ENCODE data around the gene LETM1.

The LETM1 gene

GRCh38 chr4:1873776-1874175 is 17.8 kb upstream of the LETM1 start:
- DNase-seq, result no peak

GRCh38 chr4:1873291-1873690 is 17.3 kb upstream of the LETM1 start:
- no peak for DNase-seq

- DNase-seq, result no peak
These were observed 16.9 kb upstream of the LETM1 start for GRCh38 chr4:1872870-1873269.

- DNase-seq, result no peak
These were observed 15.6 kb upstream of the LETM1 start for GRCh38 chr4:1871471-1872021.

GRCh38 chr4:1870578-1871443 is 14.9 kb upstream of the LETM1 start, which contains the start of gene NSD2:
Gene NSD2 (plus strand): TSS chr4:1871393. CDS start chr4:1900655, 29,262 bp downstream.
- DNase-seq, result peak; percentile 99

- DNase-seq, result no peak
These were observed 14.3 kb upstream of the LETM1 start for GRCh38 chr4:1870328-1870577.

- no peak for DNase-seq
These were observed 13.8 kb upstream of the LETM1 start for GRCh38 chr4:1869530-1870327.

GRCh38 chr4:1868912-1869311 is 13.0 kb upstream of the LETM1 start:
- DNase-seq, result no peak

GRCh38 chr4:1868293-1868692 is 12.3 kb upstream of the LETM1 start:
- DNase-seq, result no peak

- DNase-seq, result no peak
These were observed 10.3 kb upstream of the LETM1 start for GRCh38 chr4:1866189-1866661.

GRCh38 chr4:1864076-1865008 is 8.4 kb upstream of the LETM1 start:
- no peak for DNase-seq

GRCh38 chr4:1863297-1864033 is 7.5 kb upstream of the LETM1 start:
- no peak for DNase-seq

GRCh38 chr4:1862961-1863296 is 7.0 kb upstream of the LETM1 start:
- DNase-seq, result no peak

GRCh38 chr4:1862055-1862911 is 6.3 kb upstream of the LETM1 start:
- DNase-seq, result no peak

GRCh38 chr4:1859389-1859753 is 3.4 kb upstream of the LETM1 start:
- no peak for DNase-seq

GRCh38 chr4:1857931-1858330 is 2.0 kb upstream of the LETM1 start:
- no peak for DNase-seq

- DNase-seq, result no peak
These were observed 1.2 kb upstream of the LETM1 start for GRCh38 chr4:1856943-1857699.

- peak; percentile 46 for DNase-seq
These were observed 454 bp downstream of the LETM1 start for GRCh38 chr4:1855333-1856070.

- DNase-seq, result no peak
These were observed 1.2 kb downstream of the LETM1 start for GRCh38 chr4:1854752-1855151.
